Astrocyte (in vitro differentiated cells and primary cell): ENCODE measurements around the gene ANKRD11.

Experiments used
- CTCF ChIP-seq: IDR thresholded peaks from 2 replicates; pipeline ENCODE4 v1.5.1; 2011; ENCODE audit warnings: low read depth, mild to moderate bottlenecking, inconsistent platforms, low read length, moderate library complexity; ENCODE audit not compliant: insufficient read depth
- EZH2 ChIP-seq: IDR thresholded peaks from 2 replicates; pipeline ENCODE4 v1.6.1; 2012; ENCODE audit warnings: mild to moderate bottlenecking, low read length, inconsistent platforms; ENCODE audit not compliant: insufficient read depth

GRCh38 chr16:89316701-89317100 lies 173.7 kb downstream of the ANKRD11 start:
- no peak for TF ChIP-seq EZH2
- TF ChIP-seq CTCF: no peak
